ENCODE data around the gene CCL4.
A peak's percentile ranks its signal among the peaks of the same experiment; 100 is the strongest.

CCL4 gene

GRCh38 chr17:36066365-36066985, 37.2 kb upstream of the CCL4 start:
- in situ Hi-C loops (cut with MboI; ENCODE audit: low pct_unique_long_range_greater_than_20kb, low sequenced_read_pairs, unreplicated experiment) = no loop called here
- no peak for TF ChIP-seq CTCF (IDR thresholded peaks at IDR 0.05; ENCODE audit: extremely low read depth, insufficient read depth, missing control alignments)
- no peak for DNase-seq (ENCODE audit: low spot score)

DNA sequence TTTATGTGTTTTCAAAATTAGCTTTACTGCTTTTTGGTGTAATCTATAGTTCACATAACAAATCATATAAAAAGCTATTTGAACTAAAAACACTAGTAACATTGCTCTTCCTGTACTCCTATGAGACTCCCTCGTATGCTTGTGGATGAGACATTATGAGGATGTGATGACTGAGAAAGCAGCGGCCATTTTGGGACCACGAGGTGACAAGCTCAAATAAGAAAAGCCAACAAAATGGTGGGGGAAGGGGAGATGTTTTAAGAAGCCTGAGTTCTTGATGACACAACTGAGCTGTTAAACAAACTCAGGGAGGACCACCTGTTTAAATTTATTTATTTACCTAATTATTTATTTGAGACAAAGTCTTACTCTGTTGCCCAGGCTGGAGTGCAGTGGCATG, 35.1 kb upstream of the CCL4 start:
- in situ Hi-C loops (cut with MboI; ENCODE audit: low pct_unique_long_range_greater_than_20kb, low sequenced_read_pairs, unreplicated experiment) = no loop called here
- no peak for DNase-seq (ENCODE audit: low spot score)
- no peak for TF ChIP-seq CTCF (IDR thresholded peaks at IDR 0.05; ENCODE audit: extremely low read depth, insufficient read depth, missing control alignments)

DNA sequence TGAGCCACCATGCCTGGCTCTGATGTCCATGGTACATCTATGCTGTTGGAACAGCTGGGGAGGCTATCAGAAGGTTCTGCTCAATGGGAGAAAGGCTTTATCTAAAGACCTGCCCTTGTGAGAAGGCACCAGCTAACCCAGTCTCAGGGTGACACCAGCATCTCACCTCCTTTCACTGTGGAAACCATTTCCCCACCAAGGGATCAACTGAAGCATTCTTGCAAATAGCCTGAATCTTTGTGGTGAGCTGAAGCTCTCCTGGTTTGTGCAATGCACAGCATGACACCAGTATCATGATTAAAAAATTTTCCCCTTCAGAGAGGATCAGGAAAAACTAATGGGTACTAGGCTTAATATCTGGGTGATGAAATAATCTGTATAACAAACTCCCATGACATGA, 34.5 kb upstream of the CCL4 start:
- in situ Hi-C loops (cut with MboI; ENCODE audit: low pct_unique_long_range_greater_than_20kb, low sequenced_read_pairs, unreplicated experiment) = no loop called here
- no peak for DNase-seq (ENCODE audit: low spot score)
- no peak for TF ChIP-seq CTCF (IDR thresholded peaks at IDR 0.05; ENCODE audit: extremely low read depth, insufficient read depth, missing control alignments)

DNA sequence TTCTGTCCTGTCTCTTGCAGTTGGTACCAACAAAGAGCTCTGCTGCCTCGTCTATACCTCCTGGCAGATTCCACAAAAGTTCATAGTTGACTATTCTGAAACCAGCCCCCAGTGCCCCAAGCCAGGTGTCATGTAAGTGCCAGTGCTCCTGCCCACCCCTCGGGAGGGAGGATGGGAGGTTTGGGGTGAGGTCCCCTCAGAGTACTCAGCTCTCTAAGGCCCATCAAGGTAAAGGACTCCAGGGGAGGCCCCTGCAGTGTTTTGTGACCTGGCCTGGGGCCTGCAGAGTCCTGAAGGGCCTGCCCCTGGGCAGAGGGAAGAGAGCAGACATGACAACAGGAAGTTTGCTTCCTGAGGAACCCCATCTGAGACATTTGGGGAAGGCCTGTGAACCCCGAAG, 33.2 kb upstream of the CCL4 start:
- TF ChIP-seq CTCF (IDR thresholded peaks at IDR 0.05; ENCODE audit: extremely low read depth, insufficient read depth, missing control alignments) = no peak
- no peak for DNase-seq (ENCODE audit: low spot score)
- in situ Hi-C loops (cut with MboI; ENCODE audit: low pct_unique_long_range_greater_than_20kb, low sequenced_read_pairs, unreplicated experiment) = loop anchor here (10.0 kb wide), 1 partner anchor 56 kb away; the partner anchor contains the start of gene CCL23

GRCh38 chr17:36071751-36072150, 31.9 kb upstream of the CCL4 start:
- in situ Hi-C loops (cut with MboI; ENCODE audit: low pct_unique_long_range_greater_than_20kb, low sequenced_read_pairs, unreplicated experiment) = loop anchor here (10.0 kb wide), 1 partner anchor 57 kb away; the partner anchor contains the start of gene CCL23
- no peak for DNase-seq (ENCODE audit: low spot score)
- no peak for TF ChIP-seq CTCF (IDR thresholded peaks at IDR 0.05; ENCODE audit: extremely low read depth, insufficient read depth, missing control alignments)

GRCh38 chr17:36072431-36073121, 31.1 kb upstream of the CCL4 start:
- peak; percentile 71 for DNase-seq (ENCODE audit: low spot score)
- in situ Hi-C loops (cut with MboI; ENCODE audit: low pct_unique_long_range_greater_than_20kb, low sequenced_read_pairs, unreplicated experiment) = loop anchor here (10.0 kb wide), 1 partner anchor 58 kb away; the partner anchor contains the start of gene CCL23
- TF ChIP-seq CTCF (IDR thresholded peaks at IDR 0.05; ENCODE audit: extremely low read depth, insufficient read depth, missing control alignments) = peak; percentile 83
